ENCODE measurements around the gene ZFP36L1. TPM values are rescaled to one million over a fixed set of nuclear protein-coding genes. Genes with fewer than 3 reads are reported as not detected.
A peak's percentile ranks its signal among the peaks of the same experiment; 100 is the strongest.

ZFP36L1 gene
- total and polyA plus RNA-seq, 7 donors: 26.6 to 413 (median 217) TPM

GRCh38 chr14:68756000-68756481 lies 36.8 kb downstream of the ZFP36L1 start:
- WGBS, 2 donors: 82 to 86% methylated on average over 7 of the region's 7 CpGs
- TF ChIP-seq CTCF (IDR thresholded peaks at IDR 0.05) (no peak), POLR2A (IDR thresholded peaks at IDR 0.05) (no peak), POLR2AphosphoS5 (IDR thresholded peaks at IDR 0.05) (no peak), EP300 (IDR thresholded peaks at IDR 0.05) (no peak)
- Histone ChIP-seq H3K4me3 (no peak overlapping the region), H3K9me3 (no peaks in the 10 kb centered on the region), H3K4me1 (peaks cover 0 to 33% (median 14%) of the 10 kb centered on the region in 4 donors), H3K27me3 (no peaks in the 10 kb centered on the region), H3K27ac (no peak overlapping the region), H3K36me3 (no peaks in the 10 kb centered on the region)
- intact Hi-C loops (cut with DNase I): loop anchor here (5.0 kb wide), 1 partner anchor 64 kb away; no protein-coding TSS in a partner anchor
- DNase-seq: no peak

GRCh38 chr14:68755016-68755353 lies 37.9 kb downstream of the ZFP36L1 start:
- no peak for TF ChIP-seq CTCF (IDR thresholded peaks at IDR 0.05)
- Histone ChIP-seq H3K27me3 (no peaks in the 10 kb centered on the region), H3K27ac (no peak overlapping the region), H3K4me3 (no peak overlapping the region), H3K36me3 (no peaks in the 10 kb centered on the region), H3K4me1 (peaks cover 0 to 39% (median 17%) of the 10 kb centered on the region in 4 donors), H3K9me3 (no peaks in the 10 kb centered on the region)
- WGBS, 2 donors: 92 to 98% methylated on average over 3 of the region's 3 CpGs
- no peak for DNase-seq
- intact Hi-C loops (cut with DNase I): loop anchor here (5.0 kb wide), 1 partner anchor 63 kb away; no protein-coding TSS in a partner anchor

- DNase-seq: no peak
- WGBS, 2 donors: 73 to 76% methylated on average over 4 of the region's 4 CpGs
- H3K4me1 ChIP-seq: peaks cover 0 to 52% (median 28%) of the 10 kb centered on the region in 4 donors
- TF ChIP-seq CTCF (IDR thresholded peaks at IDR 0.05) (no peak), POLR2A (IDR thresholded peaks at IDR 0.05) (no peak), EP300 (IDR thresholded peaks at IDR 0.05) (no peak), POLR2AphosphoS5 (IDR thresholded peaks at IDR 0.05) (no peak)
- peak overlapping the region in 1 of 4 donors; percentile 59 for H3K27ac ChIP-seq
- H3K27me3 ChIP-seq: no peaks in the 10 kb centered on the region
- intact Hi-C loops (cut with DNase I): no loop called here
- no peaks in the 10 kb centered on the region for H3K36me3 ChIP-seq
- no peaks in the 10 kb centered on the region for H3K9me3 ChIP-seq
- H3K4me3 ChIP-seq: no peak overlapping the region
Measured at GRCh38 chr14:68753690-68754089, 39.2 kb downstream of the ZFP36L1 start.

GRCh38 chr14:68752271-68753006 lies 40.4 kb downstream of the ZFP36L1 start:
- TF ChIP-seq EP300 (IDR thresholded peaks at IDR 0.05) (no peak), CTCF (IDR thresholded peaks at IDR 0.05) (no peak), POLR2AphosphoS5 (IDR thresholded peaks at IDR 0.05) (no peak), POLR2A (IDR thresholded peaks at IDR 0.05) (no peak)
- intact Hi-C loops (cut with DNase I): no loop called here
- H3K9me3 ChIP-seq: no peaks in the 10 kb centered on the region
- no peaks in the 10 kb centered on the region for H3K36me3 ChIP-seq
- peaks cover 0 to 60% (median 32%) of the 10 kb centered on the region in 4 donors for H3K4me1 ChIP-seq
- no peaks in the 10 kb centered on the region for H3K27me3 ChIP-seq
- peak overlapping the region in 2 of 4 donors; percentile 27 to 59 for H3K27ac ChIP-seq
- no peak overlapping the region for H3K4me3 ChIP-seq
- no peak for DNase-seq
- WGBS, 2 donors: 92 to 96% methylated on average over 6 of the region's 6 CpGs
